ENCODE measurements around the gene NFIA.

Gene NFIA

GRCh38 chr1:61299463-61299862 lies 217.1 kb downstream of the NFIA start:
- DNase-seq (ENCODE audit: low read depth), result no peak

GRCh38 chr1:61300899-61301298 lies 218.5 kb downstream of the NFIA start:
- DNase-seq (ENCODE audit: low read depth), result no peak

GRCh38 chr1:61301824-61302657 lies 219.7 kb downstream of the NFIA start:
- DNase-seq (ENCODE audit: low read depth), result no peak

- DNase-seq (ENCODE audit: low read depth), result no peak
Observed at GRCh38 chr1:61307422-61308142, 225.2 kb downstream of the NFIA start.

GRCh38 chr1:61310057-61310456 lies 227.7 kb downstream of the NFIA start:
- DNase-seq (ENCODE audit: low read depth), result no peak

GRCh38 chr1:61310538-61310937 lies 228.2 kb downstream of the NFIA start:
- no peak for DNase-seq (ENCODE audit: low read depth)

- no peak for DNase-seq (ENCODE audit: low read depth)
Observed at GRCh38 chr1:61313906-61314422, 231.6 kb downstream of the NFIA start.

- DNase-seq (ENCODE audit: low read depth), result no peak
Observed at GRCh38 chr1:61315011-61315410, 232.7 kb downstream of the NFIA start.

GRCh38 chr1:61316493-61316892 lies 234.1 kb downstream of the NFIA start:
- no peak for DNase-seq (ENCODE audit: low read depth)

GRCh38 chr1:61318319-61319125 lies 236.2 kb downstream of the NFIA start:
- DNase-seq (ENCODE audit: low read depth), result no peak

GRCh38 chr1:61320575-61320974 lies 238.2 kb downstream of the NFIA start:
- DNase-seq (ENCODE audit: low read depth), result no peak

- DNase-seq (ENCODE audit: low read depth), result no peak
Observed at GRCh38 chr1:61322008-61322744, 239.8 kb downstream of the NFIA start.

- no peak for DNase-seq (ENCODE audit: low read depth)
Observed at GRCh38 chr1:61322769-61323168, 240.4 kb downstream of the NFIA start.

GRCh38 chr1:61323681-61324328 lies 241.4 kb downstream of the NFIA start:
- DNase-seq (ENCODE audit: low read depth), result no peak

- no peak for DNase-seq (ENCODE audit: low read depth)
Observed at GRCh38 chr1:61326713-61327112, 244.4 kb downstream of the NFIA start.

- no peak for DNase-seq (ENCODE audit: low read depth)
Observed at GRCh38 chr1:61327436-61327835, 245.1 kb downstream of the NFIA start.

- DNase-seq (ENCODE audit: low read depth), result no peak
Observed at GRCh38 chr1:61329556-61329955, 247.2 kb downstream of the NFIA start.

GRCh38 chr1:61330018-61330417 lies 247.7 kb downstream of the NFIA start:
- DNase-seq (ENCODE audit: low read depth), result no peak

- DNase-seq (ENCODE audit: low read depth), result no peak
Observed at GRCh38 chr1:61330571-61330970, 248.2 kb downstream of the NFIA start.

GRCh38 chr1:61332196-61332753 lies 249.9 kb downstream of the NFIA start:
- no peak for DNase-seq (ENCODE audit: low read depth)

- no peak for DNase-seq (ENCODE audit: low read depth)
Observed at GRCh38 chr1:61332796-61333195, 250.4 kb downstream of the NFIA start.

All from CMK (cell line).